ENCODE data around the gene FBXL19.
"Not testable (repeated sequence)": the region's sequence is repeated elsewhere in the genome, so short reads cannot be mapped to it uniquely, and the experiment has no call there.

The FBXL19 gene

DNA sequence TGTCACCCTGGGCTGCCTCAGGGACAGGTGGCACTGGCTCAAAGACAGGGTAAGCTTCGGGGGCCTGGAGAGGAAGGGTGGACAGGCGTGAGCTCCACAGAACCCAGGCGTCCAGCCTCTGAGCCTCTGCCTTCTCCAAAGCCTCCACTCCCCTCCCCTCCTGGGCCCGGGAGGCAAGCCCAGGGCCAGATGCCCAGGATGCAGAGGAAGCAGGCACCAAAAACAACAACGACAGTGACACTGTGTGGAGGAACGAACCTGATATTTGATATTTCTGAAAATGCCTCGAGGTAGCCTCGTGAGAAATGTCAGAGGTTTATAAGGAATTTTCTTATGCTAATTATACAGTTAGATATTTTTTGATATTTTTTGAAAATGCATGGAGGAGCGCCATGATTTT lies 35.4 kb upstream of the FBXL19 start:
- Histone ChIP-seq H3K9me3 (ENCODE audit: control insufficient read depth, low read length) (no peaks in the 10 kb centered on the region), H3K27ac (no peak overlapping the region), H3K36me3 (ENCODE audit: control insufficient read depth, insufficient read depth, low read length) (no peaks in the 10 kb centered on the region), H3K4me2 (ENCODE audit: low read length) (no peak overlapping the region), H3K4me1 (no peaks in the 10 kb centered on the region), H3K27me3 (ENCODE audit: control insufficient read depth, insufficient read depth, low read length) (no peaks in the 10 kb centered on the region), H3K9ac (no peak overlapping the region), H3K4me3 (ENCODE audit: low read depth, low read length) (no peak overlapping the region), H2AFZ (no peak overlapping the region), H3K79me2 (peaks cover 6% of the 10 kb centered on the region)
- TF ChIP-seq, protein P1, sequence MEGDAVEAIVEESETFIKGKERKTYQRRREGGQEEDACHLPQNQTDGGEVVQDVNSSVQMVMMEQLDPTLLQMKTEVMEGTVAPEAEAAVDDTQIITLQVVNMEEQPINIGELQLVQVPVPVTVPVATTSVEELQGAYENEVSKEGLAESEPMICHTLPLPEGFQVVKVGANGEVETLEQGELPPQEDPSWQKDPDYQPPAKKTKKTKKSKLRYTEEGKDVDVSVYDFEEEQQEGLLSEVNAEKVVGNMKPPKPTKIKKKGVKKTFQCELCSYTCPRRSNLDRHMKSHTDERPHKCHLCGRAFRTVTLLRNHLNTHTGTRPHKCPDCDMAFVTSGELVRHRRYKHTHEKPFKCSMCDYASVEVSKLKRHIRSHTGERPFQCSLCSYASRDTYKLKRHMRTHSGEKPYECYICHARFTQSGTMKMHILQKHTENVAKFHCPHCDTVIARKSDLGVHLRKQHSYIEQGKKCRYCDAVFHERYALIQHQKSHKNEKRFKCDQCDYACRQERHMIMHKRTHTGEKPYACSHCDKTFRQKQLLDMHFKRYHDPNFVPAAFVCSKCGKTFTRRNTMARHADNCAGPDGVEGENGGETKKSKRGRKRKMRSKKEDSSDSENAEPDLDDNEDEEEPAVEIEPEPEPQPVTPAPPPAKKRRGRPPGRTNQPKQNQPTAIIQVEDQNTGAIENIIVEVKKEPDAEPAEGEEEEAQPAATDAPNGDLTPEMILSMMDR (IDR thresholded peaks at IDR 0.05): no peak

GRCh38 chr16:30888856-30889499 lies 34.4 kb upstream of the FBXL19 start:
- TF ChIP-seq, protein P1 (IDR thresholded peaks at IDR 0.05): no peak
- peaks cover 12% of the 10 kb centered on the region for H3K79me2 ChIP-seq
- H3K9me3 ChIP-seq (ENCODE audit: control insufficient read depth, low read length): no peaks in the 10 kb centered on the region
- no peak overlapping the region for H3K4me3 ChIP-seq (ENCODE audit: low read depth, low read length)
- no peaks in the 10 kb centered on the region for H3K4me1 ChIP-seq
- H3K4me2 ChIP-seq (ENCODE audit: low read length): no peak overlapping the region
- no peak overlapping the region for H2AFZ ChIP-seq
- no peaks in the 10 kb centered on the region for H3K27me3 ChIP-seq (ENCODE audit: control insufficient read depth, insufficient read depth, low read length)
- no peaks in the 10 kb centered on the region for H3K36me3 ChIP-seq (ENCODE audit: control insufficient read depth, insufficient read depth, low read length)
- H3K27ac ChIP-seq: no peak overlapping the region
- H3K9ac ChIP-seq: no peak overlapping the region

- Histone ChIP-seq H3K27me3 (ENCODE audit: control insufficient read depth, insufficient read depth, low read length) (no peaks in the 10 kb centered on the region), H3K4me3 (ENCODE audit: low read depth, low read length) (no peak overlapping the region), H3K9ac (no peak overlapping the region), H3K79me2 (peaks cover 12% of the 10 kb centered on the region), H3K4me1 (peaks cover 5% of the 10 kb centered on the region), H2AFZ (no peak overlapping the region), H3K36me3 (ENCODE audit: control insufficient read depth, insufficient read depth, low read length) (no peaks in the 10 kb centered on the region), H3K4me2 (ENCODE audit: low read length) (no peak overlapping the region), H3K9me3 (ENCODE audit: control insufficient read depth, low read length) (no peaks in the 10 kb centered on the region), H3K27ac (no peak overlapping the region)
- TF ChIP-seq, protein P1 (IDR thresholded peaks at IDR 0.05): no peak
These were observed 33.7 kb upstream of the FBXL19 start for GRCh38 chr16:30889721-30890120.

DNA sequence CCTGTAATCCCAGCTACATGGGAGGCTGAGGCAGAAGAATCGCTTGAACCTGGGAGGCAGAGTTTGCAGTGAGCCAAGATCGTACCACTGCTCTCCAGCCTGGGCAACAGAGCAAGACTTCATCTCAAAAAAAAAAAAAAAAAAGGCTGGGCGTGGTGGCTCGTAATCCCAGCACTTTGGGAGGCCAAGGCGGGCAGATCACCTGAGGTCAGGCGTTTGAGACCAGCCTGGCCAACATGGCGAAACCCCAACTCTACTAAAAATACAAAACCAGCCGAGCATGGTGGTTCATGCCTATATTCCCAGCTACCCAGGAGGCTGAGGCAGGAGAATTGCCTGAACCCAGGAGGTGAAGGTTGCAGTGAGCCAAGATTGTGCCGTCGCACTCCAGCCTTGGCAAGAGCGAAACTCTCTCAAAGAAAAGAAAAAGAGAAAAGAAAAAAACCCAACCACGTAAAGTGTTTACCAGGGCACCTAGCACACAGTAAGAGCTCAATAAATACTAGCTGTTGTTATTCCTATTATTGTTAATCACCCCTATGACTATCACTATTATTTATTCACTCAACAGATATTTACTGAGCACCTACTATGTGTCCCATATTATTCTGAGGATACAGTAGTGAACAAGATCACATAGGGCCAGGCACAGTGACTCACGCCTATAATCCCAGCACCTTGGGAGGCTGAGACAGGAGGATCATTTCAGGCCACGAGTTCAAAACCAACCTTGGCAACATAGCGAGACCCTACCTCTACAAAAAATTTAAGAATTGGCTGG lies 32.1 kb upstream of the FBXL19 start:
- not testable (repeated sequence) for H3K4me3 ChIP-seq (ENCODE audit: low read depth, low read length); H3K9ac ChIP-seq; H3K4me2 ChIP-seq (ENCODE audit: low read length); H2AFZ ChIP-seq; H3K27ac ChIP-seq; H3K9me3 ChIP-seq (ENCODE audit: control insufficient read depth, low read length); H3K27me3 ChIP-seq (ENCODE audit: control insufficient read depth, insufficient read depth, low read length); H3K36me3 ChIP-seq (ENCODE audit: control insufficient read depth, insufficient read depth, low read length)
- Histone ChIP-seq H3K79me2 (peaks cover 12% of the 10 kb centered on the region), H3K4me1 (peaks cover 16% of the 10 kb centered on the region)

- no peak overlapping the region for H3K9ac ChIP-seq
- no peaks in the 10 kb centered on the region for H3K27me3 ChIP-seq (ENCODE audit: control insufficient read depth, insufficient read depth, low read length)
- no peaks in the 10 kb centered on the region for H3K9me3 ChIP-seq (ENCODE audit: control insufficient read depth, low read length)
- H3K4me3 ChIP-seq (ENCODE audit: low read depth, low read length): peak overlapping the region; percentile 83
- no peaks in the 10 kb centered on the region for H3K36me3 ChIP-seq (ENCODE audit: control insufficient read depth, insufficient read depth, low read length)
- peak overlapping the region; percentile 86 for H2AFZ ChIP-seq
- peaks cover 9% of the 10 kb centered on the region for H3K79me2 ChIP-seq
- TF ChIP-seq, protein P1 (IDR thresholded peaks at IDR 0.05): no peak
- H3K27ac ChIP-seq: peak overlapping the region; percentile 62
- H3K4me1 ChIP-seq: peaks cover 21% of the 10 kb centered on the region
- peak overlapping the region; percentile 98 for H3K4me2 ChIP-seq (ENCODE audit: low read length)
These were observed 30.5 kb upstream of the FBXL19 start for GRCh38 chr16:30892670-30893416.
